IMR-90 (cell line): Measurements from ENCODE around the gene VPS35L. TPM values are rescaled to one million over a fixed set of nuclear protein-coding genes. Genes with fewer than 3 reads are reported as not detected.
A peak's percentile ranks its signal among the peaks of the same experiment; 100 is the strongest.

Experiments used
- ATAC-seq: fragments of 200-7000 bp; cut with Tn5 transposase; 2 replicates; pipeline ENCODE4 v1.9.1; 2020; ENCODE audit warnings: low read depth, mild to moderate bottlenecking, moderate library complexity
- BruUV-seq: library from RNA; stranded (reverse); fragments of 400-500 nt; replicated peaks from 2 replicates; lab custom pipeline; 2021; lab: Mats Ljungman, UMichigan
- CTCF ChIA-PET: fragments of 300-600 bp; formaldehyde crosslinking; extraction: SDS; loops from one replicate; lab custom pipeline; 2021; ENCODE audit warnings: antibody characterized with exemption; lab: Yijun Ruan, JAX
- POLR2A ChIA-PET: fragments of 300-600 bp; sonication (Branson Sonifier 250); formaldehyde crosslinking; loops from one replicate; lab custom pipeline; 2022; ENCODE audit warnings: antibody characterized with exemption; ENCODE audit not compliant: unreplicated experiment; lab: Charles Lee
- DNase-seq: peaks from one replicate; pipeline ENCODE4 v3.0.0; 2013
- H2AFZ ChIP-seq: replicated peaks from 2 replicates; pipeline ENCODE3; 2013; ENCODE audit warnings: low read length, mild to moderate bottlenecking; ENCODE audit not compliant: poor library complexity
- H2AK5ac ChIP-seq: 2 replicates; pipeline ENCODE4 v1.6.1; 2013; ENCODE audit warnings: low read depth, low read length, inconsistent platforms
- H2AK9ac ChIP-seq: replicated peaks from 2 replicates; pipeline ENCODE3; 2013; ENCODE audit warnings: mild to moderate bottlenecking, low read depth, low read length, moderate library complexity; ENCODE audit not compliant: poor library complexity
- H2BK120ac ChIP-seq: 2 replicates; pipeline ENCODE4 v1.6.1; 2013; ENCODE audit warnings: low read depth, low read length, inconsistent platforms
- H2BK15ac ChIP-seq: 3 replicates; pipeline ENCODE4 v1.6.1; 2013; ENCODE audit warnings: low read depth, low read length, inconsistent platforms
- H2BK20ac ChIP-seq: 2 replicates; pipeline ENCODE4 v1.6.1; 2013; ENCODE audit warnings: low read depth, mild to moderate bottlenecking, inconsistent platforms, low read length, moderate library complexity
- H2BK5ac ChIP-seq: 2 replicates; pipeline ENCODE4 v1.6.1; 2013; ENCODE audit warnings: mild to moderate bottlenecking, low read depth, low read length, inconsistent platforms; ENCODE audit not compliant: poor library complexity, severe bottlenecking
- H3K14ac ChIP-seq: replicated peaks from 2 replicates; pipeline ENCODE4 v1.6.1; 2013; ENCODE audit warnings: low read depth, low read length, inconsistent platforms
- H3K18ac ChIP-seq: 2 replicates; pipeline ENCODE4 v1.6.1; 2013; ENCODE audit warnings: low read depth, low read length, control low read depth
- H3K23ac ChIP-seq: 2 replicates; pipeline ENCODE4 v1.6.1; 2013; ENCODE audit warnings: low read depth, low read length, inconsistent platforms
- H3K27ac ChIP-seq: 2 replicates; pipeline ENCODE4 v1.5.1; 2013; ENCODE audit warnings: mild to moderate bottlenecking, control low read depth, low read length; ENCODE audit not compliant: insufficient read depth
- H3K27me3 ChIP-seq: 2 replicates; pipeline ENCODE4 v1.6.1; 2013; ENCODE audit warnings: low read length; ENCODE audit not compliant: control insufficient read depth, insufficient read depth
- H3K36me3 ChIP-seq: 2 replicates; pipeline ENCODE4 v1.6.1; 2013; ENCODE audit warnings: low read length, mixed read lengths; ENCODE audit not compliant: control insufficient read depth, insufficient read depth
- H3K4ac ChIP-seq: 2 replicates; pipeline ENCODE4 v1.6.1; 2013; ENCODE audit warnings: low read depth, low read length, inconsistent platforms
- H3K4me1 ChIP-seq: 2 replicates; pipeline ENCODE4 v1.6.1; 2013; ENCODE audit warnings: low read length, mixed read lengths; ENCODE audit not compliant: control insufficient read depth, insufficient read depth
- H3K4me2 ChIP-seq: 2 replicates; pipeline ENCODE4 v1.6.1; 2013; ENCODE audit warnings: low read depth, mild to moderate bottlenecking, control low read depth, low read length, moderate library complexity
- H3K4me3 ChIP-seq: 2 replicates; pipeline ENCODE4 v1.5.1; 2013; ENCODE audit warnings: low read depth, mild to moderate bottlenecking, control low read depth, low read length, moderate library complexity; ENCODE audit not compliant: insufficient read depth
- H3K56ac ChIP-seq: 2 replicates; pipeline ENCODE4 v1.6.1; 2013; ENCODE audit warnings: low read length, inconsistent platforms; ENCODE audit not compliant: insufficient read depth; ENCODE audit errors: extremely low read depth
- H3K79me1 ChIP-seq, 2 experiments: 2 replicates each; pipeline ENCODE4 v1.6.1; 2013; ENCODE audit warnings: low read length in 2 of 2, inconsistent platforms in 1 of 2, low read depth in 1 of 2
- H3K9ac ChIP-seq: 2 replicates; pipeline ENCODE4 v1.6.1; 2013; ENCODE audit warnings: low read depth, low read length, control low read depth
- H3K9me1 ChIP-seq: 2 replicates; pipeline ENCODE4 v1.6.1; 2013; ENCODE audit warnings: low read length, inconsistent platforms; ENCODE audit not compliant: insufficient read depth
- H3K9me3 ChIP-seq: 2 replicates; pipeline ENCODE4 v1.6.1; 2013; ENCODE audit warnings: low read length; ENCODE audit not compliant: control insufficient read depth, insufficient read depth
- H4K20me1 ChIP-seq: 2 replicates; pipeline ENCODE4 v1.6.1; 2013; ENCODE audit warnings: low read length, inconsistent platforms; ENCODE audit not compliant: insufficient read depth
- H4K5ac ChIP-seq: 2 replicates; pipeline ENCODE4 v1.6.1; 2013; ENCODE audit warnings: mild to moderate bottlenecking, low read depth, low read length, control low read depth
- H4K8ac ChIP-seq, 2 experiments: 2 replicates each; pipeline ENCODE4 v1.6.1; 2013; ENCODE audit warnings: low read depth in 2 of 2, low read length in 2 of 2, control low read depth in 1 of 2, inconsistent platforms in 1 of 2
- H4K91ac ChIP-seq: 2 replicates; pipeline ENCODE4 v1.6.1; 2013; ENCODE audit warnings: low read depth, low read length, inconsistent platforms; ENCODE audit not compliant: insufficient read depth
- BHLHE40 ChIP-seq: fragments of 150-350 bp; IDR thresholded peaks from 2 replicates; pipeline ENCODE4 v1.6.1; 2016; ENCODE audit warnings: mild to moderate bottlenecking, low read depth, low read length
- CEBPB ChIP-seq: IDR thresholded peaks from 2 replicates; pipeline ENCODE4 v1.6.1; 2012; ENCODE audit warnings: low read depth, low read length, improper control_type of control experiment
- CHD1 ChIP-seq: IDR thresholded peaks from 2 replicates; pipeline ENCODE4 v1.6.1; 2012; ENCODE audit warnings: low read depth, low read length, improper control_type of control experiment
- CTCF ChIP-seq: conservative IDR thresholded peaks from 2 replicates; pipeline ENCODE4 v1.5.1; 2012; ENCODE audit warnings: mild to moderate bottlenecking, low read depth, low read length, improper control_type of control experiment
- ELK1 ChIP-seq: fragments of 150-350 bp; IDR thresholded peaks from 2 replicates; pipeline ENCODE4 v1.6.1; 2016; ENCODE audit warnings: low read depth, mild to moderate bottlenecking, low read length, moderate library complexity, borderline replicate concordance
- FOS ChIP-seq: fragments of 150-350 bp; IDR thresholded peaks from 2 replicates; pipeline ENCODE4 v1.6.1; 2016; ENCODE audit warnings: low read depth, low read length
- MAFK ChIP-seq: IDR thresholded peaks from 2 replicates; pipeline ENCODE4 v1.6.1; 2012; ENCODE audit warnings: low read depth, low read length, improper control_type of control experiment
- MAZ ChIP-seq: IDR thresholded peaks from 2 replicates; pipeline ENCODE4 v1.6.1; 2012; ENCODE audit warnings: low read depth, mild to moderate bottlenecking, low read length, improper control_type of control experiment, moderate library complexity, borderline replicate concordance
- MXI1 ChIP-seq: IDR thresholded peaks from 2 replicates; pipeline ENCODE4 v1.6.1; 2012; ENCODE audit warnings: low read depth, mild to moderate bottlenecking, low read length, moderate library complexity, borderline replicate concordance
- NFE2L2 ChIP-seq: fragments of 150-350 bp; IDR thresholded peaks from 2 replicates; pipeline ENCODE4 v1.6.1; 2016; ENCODE audit warnings: low read depth, mild to moderate bottlenecking, low read length
- POLR2A ChIP-seq: IDR thresholded peaks from 2 replicates; pipeline ENCODE4 v1.6.1; 2012; ENCODE audit warnings: mild to moderate bottlenecking, low read depth, low read length
- RAD21 ChIP-seq: IDR thresholded peaks from 2 replicates; pipeline ENCODE4 v1.6.1; 2012; ENCODE audit warnings: low read length, improper control_type of control experiment
- RCOR1 ChIP-seq: IDR thresholded peaks from 2 replicates; pipeline ENCODE4 v1.6.1; 2012; ENCODE audit warnings: mild to moderate bottlenecking, low read length, improper control_type of control experiment; ENCODE audit not compliant: insufficient replicate concordance
- RFX5 ChIP-seq: IDR thresholded peaks from 2 replicates; pipeline ENCODE4 v1.8.0; 2012; ENCODE audit warnings: low read depth, mild to moderate bottlenecking, low read length, moderate library complexity
- SMC3 ChIP-seq: fragments of 150-350 bp; IDR thresholded peaks from 2 replicates; pipeline ENCODE4 v1.6.1; 2016; ENCODE audit warnings: low read depth, mild to moderate bottlenecking, antibody characterized with exemption, low read length, moderate library complexity
- USF2 ChIP-seq: fragments of 150-350 bp; IDR thresholded peaks from 2 replicates; pipeline ENCODE4 v1.6.1; 2017; ENCODE audit warnings: mild to moderate bottlenecking, antibody characterized with exemption, low read length, low read depth
- WGBS, 2 experiments: methylation state at CpG; one replicate each; pipeline versions ENCODE4 v1.1.5 to v1.1.7; 2013; ENCODE audit warnings: missing lambda C conversion rate in 2 of 2; ENCODE audit not compliant: insufficient read length in 1 of 2; ENCODE audit errors: extremely low coverage in 2 of 2; 5-methylcytosine and 5-hydroxymethylcytosine counted together
- dilution Hi-C: fragments of 300-500 bp; cut with HindIII; formaldehyde crosslinking; loops from one replicate; pipeline ENCODE4 v1.14.3; 2018; ENCODE audit warnings: low sequenced_read_pairs; ENCODE audit not compliant: unreplicated experiment
- in situ Hi-C: fragments of 300-500 bp; cut with MboI; formaldehyde crosslinking; loops from 3 replicates; pipeline ENCODE4 v1.14.3; 2019; ENCODE audit warnings: low sequenced_read_pairs, inconsistent platforms, mixed read lengths
- intact Hi-C: fragments of 100-400 bp; cut with micrococcal nuclease; formaldehyde crosslinking; loops from 2 replicates; pipeline ENCODE4 v1.10.0; 2022
- polyA plus RNA-seq, 3 experiments: library from polyadenylated mRNA; depleted of rRNA; stranded (reverse); fragments of >200 nt; gene quantifications; 2 replicates each; pipeline ENCODE4 v1.2.3, GENCODE V29; 2012; ENCODE audit warnings: low replicate concordance in 1 of 3
- total RNA-seq: library from RNA; depleted of rRNA; stranded (reverse); fragments of >200 nt; gene quantifications from 2 replicates; pipeline ENCODE4 v1.2.3, GENCODE V29; 2012

Gene VPS35L
- total and polyA plus RNA-seq, 2 of the 4 experiments (the other 2 are of a cell fraction), result 28.0 to 40.1 TPM

- no CpG with 5 or more reads among the region's 3 CpGs for WGBS, 2 experiments
- Histone ChIP-seq H2BK120ac (no peak overlapping the region), H3K9me1 (no peaks in the 10 kb centered on the region), H3K9me3 (no peaks in the 10 kb centered on the region), H3K4ac (no peak overlapping the region), H4K8ac (no peak overlapping the region), H2BK5ac (no peak overlapping the region), H3K4me3 (no peak overlapping the region), H3K14ac (no peak overlapping the region), H3K4me1 (no peaks in the 10 kb centered on the region), H4K20me1 (no peaks in the 10 kb centered on the region), H3K23ac (no peak overlapping the region), H3K79me1 (no peaks in the 10 kb centered on the region), H3K18ac (no peak overlapping the region), H2BK15ac (no peak overlapping the region), H3K27ac (no peak overlapping the region), H3K27me3 (no peaks in the 10 kb centered on the region), H2AFZ (no peak overlapping the region), H3K9ac (no peak overlapping the region), H4K91ac (no peak overlapping the region), H2AK5ac (no peak overlapping the region), H4K5ac (no peak overlapping the region), H2AK9ac (no peak overlapping the region), H3K56ac (no peak overlapping the region), H2BK20ac (no peak overlapping the region), H3K36me3 (peaks cover 3% of the 10 kb centered on the region), H3K4me2 (no peak overlapping the region)
- dilution Hi-C loops, result no loop called here
- in situ Hi-C loops, result no loop called here
- BruUV-seq, result no TSS peak
- CTCF ChIA-PET, result interaction anchor here (0.9 kb wide), 1 partner anchor 19 kb away, joined by 3 read pairs; no protein-coding TSS in a partner anchor
- intact Hi-C loops, result no loop called here
- ATAC-seq (peak; percentile 90), DNase-seq (peak; percentile 52)
- TF ChIP-seq MAZ (no peak), RCOR1 (no peak), MXI1 (no peak), ELK1 (no peak), BHLHE40 (no peak), RAD21 (no peak), FOS (no peak), MAFK (no peak), RFX5 (no peak), CEBPB (no peak), CTCF (no peak), USF2 (no peak), POLR2A (no peak), SMC3 (no peak), NFE2L2 (no peak), CHD1 (no peak)
- POLR2A ChIA-PET, result no interaction called here
Measured at GRCh38 chr16:19548144-19548543, 7.4 kb upstream of the VPS35L start.
